GM15510 (cell line): ENCODE data around the gene LSR.

Experiments used
- POLR2A ChIP-seq: IDR thresholded peaks from 3 replicates; pipeline ENCODE4 v1.6.1; 2011; ENCODE audit warnings: borderline replicate concordance; ENCODE audit not compliant: insufficient read length; ENCODE audit errors: extremely low read depth

The LSR gene

GRCh38 chr19:35294859-35295791 lies 46.3 kb downstream of the LSR start:
- no peak for TF ChIP-seq POLR2A

GRCh38 chr19:35295792-35296462 lies 47.1 kb downstream of the LSR start:
- no peak for TF ChIP-seq POLR2A

GRCh38 chr19:35296644-35297514 lies 48.1 kb downstream of the LSR start:
- TF ChIP-seq POLR2A = no peak

GRCh38 chr19:35297515-35297848 lies 48.7 kb downstream of the LSR start:
- TF ChIP-seq POLR2A = no peak

GRCh38 chr19:35297922-35298321 lies 49.1 kb downstream of the LSR start:
- TF ChIP-seq POLR2A = no peak

- no peak for TF ChIP-seq POLR2A
Observed at GRCh38 chr19:35298561-35298972, 49.8 kb downstream of the LSR start.

- TF ChIP-seq POLR2A = no peak
Observed at GRCh38 chr19:35299523-35300338, 50.9 kb downstream of the LSR start.

GRCh38 chr19:35300339-35300649 lies 51.5 kb downstream of the LSR start:
- no peak for TF ChIP-seq POLR2A

- TF ChIP-seq POLR2A = no peak
Observed at GRCh38 chr19:35301961-35302360, 53.2 kb downstream of the LSR start.

- TF ChIP-seq POLR2A = no peak
Observed at GRCh38 chr19:35302446-35302845, 53.6 kb downstream of the LSR start.

- no peak for TF ChIP-seq POLR2A
Observed at GRCh38 chr19:35303357-35303915, 54.6 kb downstream of the LSR start.

GRCh38 chr19:35304036-35304435 lies 55.2 kb downstream of the LSR start:
- no peak for TF ChIP-seq POLR2A

GRCh38 chr19:35305181-35305580 lies 56.4 kb downstream of the LSR start:
- no peak for TF ChIP-seq POLR2A

GRCh38 chr19:35306473-35307246 lies 57.9 kb downstream of the LSR start:
- TF ChIP-seq POLR2A = no peak

- no peak for TF ChIP-seq POLR2A
Observed at GRCh38 chr19:35307931-35308330, 59.1 kb downstream of the LSR start.
